ENCODE results near the gene FAM219B.

GRCh38 chr15:74937272-74937589 is 30.6 kb upstream of the FAM219B start:
- no peak for TF ChIP-seq CTCF (IDR thresholded peaks at IDR 0.05)
- no peak for TF ChIP-seq POLR2AphosphoS5 (IDR thresholded peaks at IDR 0.05)
